ENCODE measurements around the gene TUBA4A. TPM values are rescaled to one million over a fixed set of nuclear protein-coding genes. Genes with fewer than 3 reads are reported as not detected.

TUBA4A gene
- total RNA-seq, 1 experiment from 2014 or later = 40.8 TPM

DNA sequence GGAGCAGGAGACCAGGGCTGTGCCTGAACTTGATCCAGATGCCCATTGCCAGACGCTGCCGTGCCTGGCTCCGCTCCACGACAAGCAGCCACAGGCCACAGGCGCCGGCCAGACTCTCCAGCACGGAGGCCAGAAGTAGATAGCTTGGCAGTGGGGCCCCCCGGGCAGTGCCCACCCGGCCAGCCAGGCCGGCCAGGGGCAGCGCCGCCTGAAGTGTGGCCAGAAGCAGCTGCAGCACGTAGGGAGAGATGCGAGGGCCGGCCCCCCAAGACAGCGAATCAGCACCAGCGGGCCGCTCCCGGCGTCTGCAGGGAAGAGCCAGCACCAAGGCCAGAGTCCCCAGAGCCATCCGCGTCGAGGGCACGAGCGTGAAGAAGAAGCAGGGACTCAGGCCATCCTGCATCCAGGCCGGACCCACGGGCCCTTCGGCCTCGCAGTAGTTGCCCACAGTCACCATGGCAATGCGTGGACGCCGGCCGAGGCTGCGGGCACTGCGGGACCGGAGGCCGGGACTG, 35.4 kb downstream of the TUBA4A start:
- peak; percentile 74 for DNase-seq (ENCODE audit: low spot score)
- H3K4me3 Mint-ChIP-seq = peak overlapping the region; percentile 85
- H3K36me3 Mint-ChIP-seq = peaks cover 36% of the 10 kb centered on the region
- POLR2A ChIA-PET = interaction anchor here (0.6 to 3.0 kb wide), 10 partner anchors 12 to 169 kb away, joined by 3 to 21 read pairs (median 8); partner anchors contain the start of genes ANKZF1, ATG9A, DNAJB2 and DNPEP
- H3K9me3 Mint-ChIP-seq = no peaks in the 10 kb centered on the region
- H3K27ac Mint-ChIP-seq = peak overlapping the region; percentile 70
- CTCF ChIA-PET = interaction anchor here (0.7 to 2.8 kb wide), 12 partner anchors 11 to 309 kb away, joined by 3 to 24 read pairs (median 4); partner anchors contain the start of genes ANKZF1, ATG9A, DNPEP and TUBA4B
- H3K27me3 Mint-ChIP-seq (ENCODE audit: low read depth) = no peaks in the 10 kb centered on the region
- ATAC-seq = peak; percentile 71
- H3K4me1 Mint-ChIP-seq = peaks cover 25% of the 10 kb centered on the region
- TF ChIP-seq JUN (CRISPR knock-in tag; IDR thresholded peaks at IDR 0.05) (no peak; the same call in 1 of the 2 replicates), ZNF425 (CRISPR knock-in tag; conservative IDR thresholded peaks at IDR 0.05) (no peak), ZNF263 (CRISPR knock-in tag; IDR thresholded peaks at IDR 0.05; ENCODE audit: low read depth) (no peak), ELF4 (CRISPR knock-in tag; IDR thresholded peaks at IDR 0.05; ENCODE audit: low read depth) (0 out of 2 replicates have a peak, but pooled peaks have one; percentile 2), MYBL2 (CRISPR knock-in tag; IDR thresholded peaks at IDR 0.05) (no peak), NFATC4 (CRISPR knock-in tag; IDR thresholded peaks at IDR 0.05) (no peak), ETV6 (CRISPR knock-in tag; IDR thresholded peaks at IDR 0.05) (no peak), FOXJ3 (CRISPR knock-in tag; IDR thresholded peaks at IDR 0.05; ENCODE audit: borderline replicate concordance) (no peak), NR3C1 (CRISPR knock-in tag; conservative IDR thresholded peaks at IDR 0.05; ENCODE audit: low read depth) (no peak), CTCF (IDR thresholded peaks at IDR 0.05) (no peak), KAT7 (CRISPR knock-in tag; IDR thresholded peaks at IDR 0.05; ENCODE audit: borderline replicate concordance) (no peak), ZNF232 (CRISPR knock-in tag; IDR thresholded peaks at IDR 0.05) (0 out of 2 replicates have a peak, but pooled peaks have one; percentile 10), ESRRA (CRISPR knock-in tag; IDR thresholded peaks at IDR 0.05; ENCODE audit: borderline replicate concordance) (no peak), ZNF317 (CRISPR knock-in tag; IDR thresholded peaks at IDR 0.05; ENCODE audit: borderline replicate concordance, low read depth) (0 out of 2 replicates have a peak, but pooled peaks have one; percentile 9), IRF1 (CRISPR knock-in tag; IDR thresholded peaks at IDR 0.05) (0 out of 2 replicates have a peak, but pooled peaks have one; percentile 11), FOXP1 (CRISPR knock-in tag; IDR thresholded peaks at IDR 0.05; ENCODE audit: borderline replicate concordance) (no peak; the same call in 1 of the 2 replicates), PRRX2 (CRISPR knock-in tag; IDR thresholded peaks at IDR 0.05) (no peak), STAT6 (CRISPR knock-in tag; conservative IDR thresholded peaks at IDR 0.05; ENCODE audit: low read depth) (no peak), ATF1 (CRISPR knock-in tag; IDR thresholded peaks at IDR 0.05) (0 out of 2 replicates have a peak, but pooled peaks have one; percentile 17)
- TF ChIP-seq, protein P1, sequence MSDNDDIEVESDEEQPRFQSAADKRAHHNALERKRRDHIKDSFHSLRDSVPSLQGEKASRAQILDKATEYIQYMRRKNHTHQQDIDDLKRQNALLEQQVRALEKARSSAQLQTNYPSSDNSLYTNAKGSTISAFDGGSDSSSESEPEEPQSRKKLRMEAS (CRISPR knock-in tag; IDR thresholded peaks at IDR 0.05) = no peak
- TF ChIP-seq, protein P2, sequence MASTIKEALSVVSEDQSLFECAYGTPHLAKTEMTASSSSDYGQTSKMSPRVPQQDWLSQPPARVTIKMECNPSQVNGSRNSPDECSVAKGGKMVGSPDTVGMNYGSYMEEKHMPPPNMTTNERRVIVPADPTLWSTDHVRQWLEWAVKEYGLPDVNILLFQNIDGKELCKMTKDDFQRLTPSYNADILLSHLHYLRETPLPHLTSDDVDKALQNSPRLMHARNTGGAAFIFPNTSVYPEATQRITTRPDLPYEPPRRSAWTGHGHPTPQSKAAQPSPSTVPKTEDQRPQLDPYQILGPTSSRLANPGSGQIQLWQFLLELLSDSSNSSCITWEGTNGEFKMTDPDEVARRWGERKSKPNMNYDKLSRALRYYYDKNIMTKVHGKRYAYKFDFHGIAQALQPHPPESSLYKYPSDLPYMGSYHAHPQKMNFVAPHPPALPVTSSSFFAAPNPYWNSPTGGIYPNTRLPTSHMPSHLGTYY (CRISPR knock-in tag; IDR thresholded peaks at IDR 0.05) = no peak
- TF ChIP-seq, protein P3, sequence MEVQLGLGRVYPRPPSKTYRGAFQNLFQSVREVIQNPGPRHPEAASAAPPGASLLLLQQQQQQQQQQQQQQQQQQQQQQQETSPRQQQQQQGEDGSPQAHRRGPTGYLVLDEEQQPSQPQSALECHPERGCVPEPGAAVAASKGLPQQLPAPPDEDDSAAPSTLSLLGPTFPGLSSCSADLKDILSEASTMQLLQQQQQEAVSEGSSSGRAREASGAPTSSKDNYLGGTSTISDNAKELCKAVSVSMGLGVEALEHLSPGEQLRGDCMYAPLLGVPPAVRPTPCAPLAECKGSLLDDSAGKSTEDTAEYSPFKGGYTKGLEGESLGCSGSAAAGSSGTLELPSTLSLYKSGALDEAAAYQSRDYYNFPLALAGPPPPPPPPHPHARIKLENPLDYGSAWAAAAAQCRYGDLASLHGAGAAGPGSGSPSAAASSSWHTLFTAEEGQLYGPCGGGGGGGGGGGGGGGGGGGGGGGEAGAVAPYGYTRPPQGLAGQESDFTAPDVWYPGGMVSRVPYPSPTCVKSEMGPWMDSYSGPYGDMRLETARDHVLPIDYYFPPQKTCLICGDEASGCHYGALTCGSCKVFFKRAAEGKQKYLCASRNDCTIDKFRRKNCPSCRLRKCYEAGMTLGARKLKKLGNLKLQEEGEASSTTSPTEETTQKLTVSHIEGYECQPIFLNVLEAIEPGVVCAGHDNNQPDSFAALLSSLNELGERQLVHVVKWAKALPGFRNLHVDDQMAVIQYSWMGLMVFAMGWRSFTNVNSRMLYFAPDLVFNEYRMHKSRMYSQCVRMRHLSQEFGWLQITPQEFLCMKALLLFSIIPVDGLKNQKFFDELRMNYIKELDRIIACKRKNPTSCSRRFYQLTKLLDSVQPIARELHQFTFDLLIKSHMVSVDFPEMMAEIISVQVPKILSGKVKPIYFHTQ (CRISPR knock-in tag; IDR thresholded peaks at IDR 0.05) = no peak
- TF ChIP-seq, protein P4, sequence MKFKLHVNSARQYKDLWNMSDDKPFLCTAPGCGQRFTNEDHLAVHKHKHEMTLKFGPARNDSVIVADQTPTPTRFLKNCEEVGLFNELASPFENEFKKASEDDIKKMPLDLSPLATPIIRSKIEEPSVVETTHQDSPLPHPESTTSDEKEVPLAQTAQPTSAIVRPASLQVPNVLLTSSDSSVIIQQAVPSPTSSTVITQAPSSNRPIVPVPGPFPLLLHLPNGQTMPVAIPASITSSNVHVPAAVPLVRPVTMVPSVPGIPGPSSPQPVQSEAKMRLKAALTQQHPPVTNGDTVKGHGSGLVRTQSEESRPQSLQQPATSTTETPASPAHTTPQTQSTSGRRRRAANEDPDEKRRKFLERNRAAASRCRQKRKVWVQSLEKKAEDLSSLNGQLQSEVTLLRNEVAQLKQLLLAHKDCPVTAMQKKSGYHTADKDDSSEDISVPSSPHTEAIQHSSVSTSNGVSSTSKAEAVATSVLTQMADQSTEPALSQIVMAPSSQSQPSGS (CRISPR knock-in tag; IDR thresholded peaks at IDR 0.05; ENCODE audit: borderline replicate concordance, low read depth) = peak; percentile 41; the same call in 1 of the 2 replicates

All from WTC11 (cell line).